MCF 10A (cell line): ENCODE data around the gene SLC25A20. TPM values are rescaled to one million over a fixed set of nuclear protein-coding genes. Genes with fewer than 3 reads are reported as not detected.

Source experiments
- BruUV-seq: library from RNA; stranded (reverse); fragments of 400-500 nt; replicated peaks from 2 replicates; lab custom pipeline; 2021; lab: Mats Ljungman, UMichigan
- CTCF ChIA-PET: fragments of 300-600 bp; sonication (Branson Sonifier 250); formaldehyde crosslinking; extraction: SDS; loops from one replicate; lab custom pipeline; 2021; ENCODE audit warnings: antibody characterized with exemption, inconsistent platforms; lab: Yijun Ruan, JAX
- POLR2A ChIA-PET: fragments of 300-600, 350-650 bp; sonication (Branson Sonifier 250); formaldehyde crosslinking; extraction: SDS; loops from one replicate; lab custom pipeline; 2020; ENCODE audit warnings: antibody characterized with exemption, inconsistent platforms; lab: Yijun Ruan, JAX
- DNase-seq: peaks from one replicate; pipeline ENCODE4 v3.0.0-alpha.2; 2018; ENCODE audit not compliant: unreplicated experiment
- H3K27ac Mint-ChIP-seq: one replicate; pipeline ENCODE4 v1.8.0; 2022; ENCODE audit warnings: mild to moderate bottlenecking, low read depth, mixed read lengths; ENCODE audit not compliant: unreplicated experiment
- H3K27me3 Mint-ChIP-seq: one replicate; pipeline ENCODE4 v1.8.0; 2022; ENCODE audit warnings: mixed read lengths; ENCODE audit not compliant: insufficient read depth, unreplicated experiment
- H3K36me3 Mint-ChIP-seq: one replicate; pipeline ENCODE4 v1.8.0; 2022; ENCODE audit warnings: mild to moderate bottlenecking, moderate library complexity, mixed read lengths; ENCODE audit not compliant: insufficient read depth, unreplicated experiment
- H3K4me1 Mint-ChIP-seq: one replicate; pipeline ENCODE4 v1.8.0; 2022; ENCODE audit warnings: mixed read lengths; ENCODE audit not compliant: insufficient read depth, unreplicated experiment
- H3K4me3 Mint-ChIP-seq: one replicate; pipeline ENCODE4 v1.8.0; 2022; ENCODE audit warnings: mild to moderate bottlenecking, moderate library complexity, mixed read lengths; ENCODE audit not compliant: unreplicated experiment
- H3K9me3 Mint-ChIP-seq: one replicate; pipeline ENCODE4 v1.8.0; 2022; ENCODE audit warnings: mixed read lengths; ENCODE audit not compliant: unreplicated experiment
- intact Hi-C: fragments of 100-400 bp; cut with micrococcal nuclease; formaldehyde crosslinking; loops from 2 replicates; pipeline ENCODE4 v1.14.1; 2022
- total RNA-seq: library from RNA; stranded (reverse); gene quantifications from 2 replicates; pipeline ENCODE4 v1.2.3, GENCODE V29; 2022
- TF ChIP-seq, protein P1 (sequence below): fragments of 200-600 bp; IDR thresholded peaks from one replicate; pipeline ENCODE4 v1.8.0; 2022; ENCODE audit warnings: antibody characterized with exemption, mild to moderate bottlenecking; ENCODE audit not compliant: unreplicated experiment

SLC25A20 gene
- total RNA-seq, 1 experiment from 2014 or later = 11.5 TPM

DNA sequence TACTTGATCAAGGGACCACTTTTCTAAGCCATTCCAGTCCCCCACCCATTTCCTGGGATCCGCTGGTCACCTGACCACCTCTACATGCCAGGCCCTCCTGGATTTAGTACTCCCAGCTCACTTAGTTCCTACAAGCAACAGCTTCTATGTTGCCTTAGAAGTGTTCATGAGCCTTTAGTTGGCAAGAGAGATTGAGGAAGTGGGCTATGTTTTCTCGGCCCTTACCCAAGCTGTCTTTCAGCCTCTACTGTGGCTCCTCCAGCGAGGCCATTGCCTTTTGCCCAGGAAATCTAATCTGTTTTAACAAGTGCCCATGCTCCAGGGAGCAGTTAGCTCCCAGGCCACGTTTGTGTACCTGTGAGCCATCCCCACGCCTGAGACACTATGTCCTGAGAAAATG is 46.5 kb downstream of the SLC25A20 start:
- H3K36me3 Mint-ChIP-seq = peaks cover 7% of the 10 kb centered on the region
- no TSS peak for BruUV-seq
- ChIA-PET POLR2A (interaction anchor here (0.7 to 1.3 kb wide), 2 partner anchors 11 to 66 kb away, joined by 3 to 4 read pairs; partner anchors contain the start of gene ARIH2), CTCF (no interaction called here)
- intact Hi-C loops = no loop called here
- TF ChIP-seq, protein P1, sequence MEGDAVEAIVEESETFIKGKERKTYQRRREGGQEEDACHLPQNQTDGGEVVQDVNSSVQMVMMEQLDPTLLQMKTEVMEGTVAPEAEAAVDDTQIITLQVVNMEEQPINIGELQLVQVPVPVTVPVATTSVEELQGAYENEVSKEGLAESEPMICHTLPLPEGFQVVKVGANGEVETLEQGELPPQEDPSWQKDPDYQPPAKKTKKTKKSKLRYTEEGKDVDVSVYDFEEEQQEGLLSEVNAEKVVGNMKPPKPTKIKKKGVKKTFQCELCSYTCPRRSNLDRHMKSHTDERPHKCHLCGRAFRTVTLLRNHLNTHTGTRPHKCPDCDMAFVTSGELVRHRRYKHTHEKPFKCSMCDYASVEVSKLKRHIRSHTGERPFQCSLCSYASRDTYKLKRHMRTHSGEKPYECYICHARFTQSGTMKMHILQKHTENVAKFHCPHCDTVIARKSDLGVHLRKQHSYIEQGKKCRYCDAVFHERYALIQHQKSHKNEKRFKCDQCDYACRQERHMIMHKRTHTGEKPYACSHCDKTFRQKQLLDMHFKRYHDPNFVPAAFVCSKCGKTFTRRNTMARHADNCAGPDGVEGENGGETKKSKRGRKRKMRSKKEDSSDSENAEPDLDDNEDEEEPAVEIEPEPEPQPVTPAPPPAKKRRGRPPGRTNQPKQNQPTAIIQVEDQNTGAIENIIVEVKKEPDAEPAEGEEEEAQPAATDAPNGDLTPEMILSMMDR = no peak
- no peaks in the 10 kb centered on the region for H3K27me3 Mint-ChIP-seq
- no peaks in the 10 kb centered on the region for H3K9me3 Mint-ChIP-seq
- DNase-seq = no peak
- peaks cover 8% of the 10 kb centered on the region for H3K4me1 Mint-ChIP-seq
- H3K4me3 Mint-ChIP-seq = no peak overlapping the region
- no peak overlapping the region for H3K27ac Mint-ChIP-seq

DNA sequence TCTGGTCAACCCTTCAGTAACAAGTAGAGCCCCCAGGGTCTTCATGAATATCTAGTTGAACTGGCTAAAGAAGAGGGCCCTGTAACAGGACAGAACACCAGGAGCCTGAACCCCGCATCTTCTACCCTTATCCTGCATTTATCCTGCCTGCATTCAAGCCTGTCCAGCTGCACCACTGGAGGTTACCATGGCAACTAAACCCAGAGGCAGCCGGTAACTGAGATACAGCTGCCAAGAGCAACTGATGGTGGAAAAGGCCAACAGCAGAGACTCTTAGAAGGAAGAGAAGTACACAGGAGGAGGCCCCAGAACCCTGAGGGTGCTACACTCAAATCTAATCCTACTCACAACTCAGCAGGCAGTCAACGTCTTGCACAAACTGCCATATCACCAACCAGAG is 47.3 kb downstream of the SLC25A20 start:
- H3K4me3 Mint-ChIP-seq = no peak overlapping the region
- no TSS peak for BruUV-seq
- ChIA-PET POLR2A (interaction anchor here (1.3 kb wide), 1 partner anchor 67 kb away, joined by 4 read pairs; the partner anchor contains the start of gene ARIH2), CTCF (no interaction called here)
- DNase-seq = no peak
- intact Hi-C loops = no loop called here
- H3K4me1 Mint-ChIP-seq = peaks cover 8% of the 10 kb centered on the region
- TF ChIP-seq, protein P1 = no peak
- H3K9me3 Mint-ChIP-seq = no peaks in the 10 kb centered on the region
- peaks cover 3% of the 10 kb centered on the region for H3K36me3 Mint-ChIP-seq
- H3K27ac Mint-ChIP-seq = no peak overlapping the region
- H3K27me3 Mint-ChIP-seq = no peaks in the 10 kb centered on the region

DNA sequence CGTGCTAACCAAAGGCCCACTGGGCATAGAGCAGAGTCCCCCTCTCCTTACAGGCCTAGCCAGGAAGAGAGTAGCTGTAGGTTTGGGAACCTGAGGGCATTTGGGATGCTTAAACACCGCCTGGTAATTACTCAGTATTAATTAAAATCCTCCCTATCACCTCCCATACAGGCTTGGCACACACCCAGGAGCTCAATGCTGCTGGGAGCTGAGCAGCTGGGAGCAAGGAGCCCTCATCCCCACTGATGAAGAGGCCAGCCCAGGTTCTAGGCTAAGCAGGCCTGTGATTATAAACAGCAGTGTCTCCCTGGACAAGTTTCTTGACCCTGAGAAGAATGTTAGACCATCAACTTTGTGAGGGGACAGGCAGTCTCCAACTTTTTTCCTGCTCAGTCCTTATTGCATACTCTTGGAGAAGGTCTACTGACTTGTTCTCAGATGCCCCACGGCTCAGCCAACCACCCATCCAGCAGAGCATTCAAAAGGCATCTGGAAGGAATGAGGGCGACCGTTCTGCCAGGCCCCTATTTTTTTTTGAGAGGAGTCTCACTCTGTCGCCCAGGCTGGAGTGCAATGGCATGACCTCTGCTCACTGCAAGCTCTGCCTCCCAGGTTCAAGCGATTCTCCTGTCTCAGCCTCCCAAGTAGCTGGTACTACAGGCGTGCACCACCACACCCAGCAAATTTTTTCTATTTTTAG is 49.7 kb downstream of the SLC25A20 start:
- ChIA-PET POLR2A (interaction anchor here (0.7 to 2.5 kb wide), 2 partner anchors 38 to 133 kb away, joined by 3 to 13 read pairs; partner anchors contain the start of gene IP6K2), CTCF (no interaction called here)
- intact Hi-C loops = loop anchor here (10.0 kb wide), 1 partner anchor 54 kb away; no protein-coding TSS in a partner anchor
- Mint-ChIP-seq H3K27ac (no peak overlapping the region), H3K36me3 (no peaks in the 10 kb centered on the region), H3K4me3 (no peak overlapping the region), H3K4me1 (peaks cover 13% of the 10 kb centered on the region), H3K27me3 (no peaks in the 10 kb centered on the region), H3K9me3 (no peaks in the 10 kb centered on the region)
- BruUV-seq = no TSS peak
- TF ChIP-seq, protein P1 = no peak
- DNase-seq = no peak

DNA sequence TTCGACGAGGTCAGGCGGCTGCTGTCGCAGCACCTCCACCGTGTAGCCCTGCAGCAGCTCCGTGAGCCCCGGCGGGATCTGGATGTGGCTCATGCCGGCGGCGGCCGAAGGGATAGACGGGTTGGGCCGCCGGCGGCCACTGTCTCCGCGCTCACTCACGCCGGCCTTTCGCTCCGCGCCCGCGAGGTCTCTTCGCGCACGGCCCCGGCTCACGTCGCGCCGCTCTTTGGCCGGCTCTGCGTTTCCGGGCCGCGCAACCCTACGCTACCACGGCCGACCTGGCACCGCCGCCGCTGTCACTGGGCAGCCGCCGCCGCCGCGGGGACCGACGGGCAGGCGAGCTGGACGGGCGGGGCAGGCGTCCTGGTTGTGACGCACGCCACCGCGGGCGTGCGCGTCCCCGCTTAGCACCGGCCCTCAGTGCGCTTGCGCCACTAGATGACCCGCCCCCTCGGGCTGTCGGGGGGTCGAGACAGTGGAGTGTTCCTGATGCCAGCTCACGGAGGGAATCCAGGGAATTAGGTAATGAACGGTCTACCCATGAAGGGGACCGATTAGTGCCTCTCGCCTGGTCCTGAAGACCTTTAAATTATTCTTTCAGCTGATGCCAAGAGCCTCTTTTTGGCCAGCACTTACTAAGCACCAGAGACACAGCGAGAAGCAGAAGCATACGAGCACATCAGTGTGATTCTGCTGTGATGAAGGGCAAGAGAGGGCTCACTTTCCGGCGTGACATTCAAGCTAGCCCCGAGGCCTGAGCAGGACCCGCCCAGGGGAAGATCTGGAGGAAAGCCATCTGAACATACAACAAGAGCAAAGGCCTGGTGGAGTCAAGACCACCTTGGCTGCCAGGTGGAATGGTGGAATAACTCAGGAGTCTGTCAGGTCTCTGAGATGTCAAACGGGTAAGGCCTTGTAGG is 50.9 kb downstream of the SLC25A20 start, which contains the start of gene PRKAR2A:
TSS of gene PRKAR2A (minus strand) at position 371 of the 920 bp plus-strand sequence. CDS start at position 93, 278 bp downstream.
- DNase-seq = peak; percentile 85
- ChIA-PET POLR2A (interaction anchor here (0.5 to 4.0 kb wide), 29 partner anchors 9 to 1388 kb away, joined by 3 to 45 read pairs (median 3); partner anchors contain the start of genes ARIH2, CELSR3, IP6K2 and NCKIPSD), CTCF (interaction anchor here (0.6 to 0.7 kb wide), 4 partner anchors 8 to 755 kb away, joined by 3 to 5 read pairs (median 4); no protein-coding TSS in a partner anchor)
- intact Hi-C loops = loop anchor here (1.0 to 10.0 kb wide), 3 partner anchors 52 to 71 kb away; partner anchors contain the start of gene ARIH2
- Mint-ChIP-seq H3K27me3 (no peaks in the 10 kb centered on the region), H3K36me3 (no peaks in the 10 kb centered on the region), H3K27ac (peak within 1 kb of the TSS; percentile 93), H3K4me3 (peak within 1 kb of the TSS; percentile 87), H3K4me1 (peaks cover 13% of the 10 kb centered on the region), H3K9me3 (no peaks in the 10 kb centered on the region)
- no TSS peak for BruUV-seq
- TF ChIP-seq, protein P1 = no peak
